GM19328 (cell line): ENCODE measurements around the gene CCDC92B.
"Not testable (repeated sequence)": the region's sequence is repeated elsewhere in the genome, so short reads cannot be mapped to it uniquely, and the experiment has no call there.

Source experiments
- ATAC-seq: cut with Tn5 transposase; IDR thresholded peaks from one replicate; pipeline ENCODE4 v1.9.1; 2021; ENCODE audit warnings: mild to moderate bottlenecking, moderate library complexity; ENCODE audit not compliant: unreplicated experiment

CCDC92B gene

GRCh38 chr17:2704890-2705248, 44.6 kb downstream of the CCDC92B start:
- ATAC-seq, result no peak

DNA sequence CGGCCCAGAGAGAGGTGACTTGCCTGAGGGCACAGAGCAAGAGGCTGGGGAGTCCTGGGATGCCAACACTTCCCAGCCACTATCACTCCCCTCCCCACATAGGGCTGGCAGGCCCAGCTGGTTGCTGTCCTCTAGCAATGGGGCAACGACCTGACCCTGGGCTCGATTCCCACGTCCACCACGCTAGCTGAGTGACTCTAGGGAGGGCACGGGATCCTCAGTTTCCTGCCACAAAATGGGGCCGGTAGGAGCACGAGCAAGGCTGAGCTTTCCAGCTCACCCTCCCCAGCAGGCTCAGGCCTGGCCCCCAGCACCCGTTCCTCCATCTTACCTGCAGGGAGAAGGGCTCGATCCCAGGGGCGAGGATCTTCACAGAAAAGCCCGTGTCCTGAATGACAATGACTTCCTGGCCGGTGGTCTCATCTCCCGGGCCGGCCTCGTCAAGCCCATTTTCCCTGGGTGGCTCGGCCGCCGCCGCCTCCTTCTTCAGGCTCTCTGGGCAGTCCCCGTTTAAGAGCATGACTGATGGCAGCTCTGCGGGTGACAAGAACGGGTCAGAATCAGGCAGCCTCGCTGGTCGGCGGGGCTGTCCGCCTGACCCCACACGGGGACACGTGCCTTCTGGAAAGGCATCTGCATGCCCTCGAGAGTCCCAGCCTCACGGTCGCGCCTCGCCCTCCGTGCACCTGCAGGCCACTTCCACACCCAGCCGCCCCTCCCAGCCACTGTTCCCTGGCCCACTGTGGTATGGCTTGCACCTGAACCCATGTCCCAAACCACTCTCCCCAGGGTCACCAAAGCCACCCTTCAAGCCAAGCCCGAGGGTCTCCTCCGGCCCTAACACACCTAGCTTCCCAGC, 45.2 kb downstream of the CCDC92B start:
- no peak for ATAC-seq

DNA sequence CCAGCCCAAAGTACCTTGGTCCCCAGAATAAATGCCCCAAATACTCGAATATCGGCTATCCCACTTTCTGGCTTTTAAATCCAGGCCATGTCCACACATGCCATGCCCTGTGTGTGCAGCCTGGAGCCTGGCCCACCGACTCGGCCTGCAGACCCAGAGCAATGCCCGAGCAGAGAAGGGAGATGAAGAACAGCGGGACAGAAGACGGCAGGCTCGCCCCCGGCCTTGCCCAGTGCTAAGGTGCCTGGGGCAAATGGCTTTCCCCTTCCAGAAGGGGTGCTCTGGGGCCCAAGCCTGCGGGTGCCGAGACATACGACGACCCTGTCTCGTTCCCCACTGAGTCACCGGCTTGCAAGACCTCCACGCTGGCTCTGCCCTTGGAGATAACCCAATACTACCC, 45.8 kb downstream of the CCDC92B start:
- ATAC-seq, result no peak

- ATAC-seq, result no peak
Observed at GRCh38 chr17:2703181-2703580, 46.3 kb downstream of the CCDC92B start.

DNA sequence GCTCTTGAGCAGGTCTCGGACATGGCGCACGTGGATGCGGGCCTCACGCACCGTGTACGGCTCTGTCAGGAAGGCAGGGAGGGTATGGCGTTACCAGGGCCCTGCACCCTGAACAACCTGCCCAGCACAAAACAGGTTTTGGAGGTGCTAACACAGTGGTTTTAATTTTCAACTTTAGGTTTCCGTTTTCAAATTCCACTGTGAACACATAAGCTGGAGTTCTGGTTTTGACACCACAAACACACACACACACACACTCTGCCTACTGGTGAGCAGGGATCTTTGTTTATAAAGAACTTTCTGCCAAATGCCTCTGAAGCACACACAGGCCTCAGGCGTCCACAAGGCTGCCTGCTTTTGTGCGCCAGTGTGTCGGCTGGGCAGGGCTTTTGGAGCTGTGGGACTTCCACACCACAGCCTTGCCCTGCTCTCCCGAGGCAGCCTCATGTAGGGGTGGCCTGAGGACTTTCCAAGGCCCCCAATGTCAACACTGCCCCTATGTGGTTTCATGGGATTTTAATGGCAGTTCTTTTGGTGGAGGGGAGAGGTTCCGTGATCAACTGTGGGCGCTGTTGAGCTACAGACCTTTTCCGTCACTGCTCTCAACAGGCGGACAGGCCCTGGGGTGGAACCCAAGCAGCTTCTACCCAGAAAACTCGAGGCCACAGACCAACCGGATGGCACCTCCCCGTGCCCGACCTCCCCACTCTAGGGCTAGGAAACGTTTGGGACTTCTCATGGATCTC, 47.3 kb downstream of the CCDC92B start:
- no peak for ATAC-seq

GRCh38 chr17:2701161-2701995, 48.1 kb downstream of the CCDC92B start:
- no peak for ATAC-seq

- ATAC-seq, result no peak
Observed at GRCh38 chr17:2700491-2701141, 48.8 kb downstream of the CCDC92B start.

GRCh38 chr17:2700030-2700490, 49.4 kb downstream of the CCDC92B start:
- no peak for ATAC-seq

GRCh38 chr17:2699216-2699805, 50.1 kb downstream of the CCDC92B start:
- ATAC-seq, result not testable (repeated sequence)

- no peak for ATAC-seq
Observed at GRCh38 chr17:2697611-2698162, 51.8 kb downstream of the CCDC92B start.

DNA sequence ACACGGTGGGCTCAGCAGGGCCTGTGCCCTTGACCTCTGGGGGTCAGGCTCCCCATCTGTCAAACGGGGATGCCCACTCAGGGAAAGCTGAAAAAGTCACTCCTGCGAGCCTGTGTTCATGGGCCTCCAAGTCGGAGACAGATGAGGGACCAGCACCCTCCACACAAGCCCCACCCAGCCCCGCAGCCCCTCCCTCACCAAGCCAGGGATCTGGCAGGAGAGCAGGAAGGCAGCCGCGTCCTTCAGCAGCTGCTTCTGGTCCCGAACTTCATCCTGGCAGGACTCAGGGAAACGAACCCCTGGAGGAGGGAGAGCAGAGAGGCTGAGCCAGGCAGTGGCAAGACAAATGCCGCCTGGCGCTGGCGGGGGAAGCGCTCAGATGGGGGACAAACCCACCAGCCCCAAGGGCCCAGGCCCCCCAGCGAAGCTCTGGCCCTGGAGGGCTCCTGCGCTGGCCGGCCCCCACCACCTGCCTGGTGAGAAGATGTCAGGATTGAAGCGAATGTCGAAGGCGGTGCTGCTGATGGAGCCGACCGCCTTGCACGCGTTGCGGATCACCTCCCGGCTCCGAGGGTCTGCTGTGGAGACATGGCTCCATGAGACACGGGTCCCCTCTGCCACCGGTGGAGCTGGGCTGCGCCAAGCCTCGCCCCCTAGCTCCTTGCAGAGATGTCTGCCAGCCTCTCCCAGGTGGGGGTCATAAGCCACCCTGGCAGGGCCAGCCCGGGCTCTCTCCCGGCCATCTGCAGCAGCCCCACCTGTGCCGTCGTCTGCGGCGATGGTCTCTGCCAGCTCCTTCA, 53.3 kb downstream of the CCDC92B start:
- ATAC-seq, result no peak

DNA sequence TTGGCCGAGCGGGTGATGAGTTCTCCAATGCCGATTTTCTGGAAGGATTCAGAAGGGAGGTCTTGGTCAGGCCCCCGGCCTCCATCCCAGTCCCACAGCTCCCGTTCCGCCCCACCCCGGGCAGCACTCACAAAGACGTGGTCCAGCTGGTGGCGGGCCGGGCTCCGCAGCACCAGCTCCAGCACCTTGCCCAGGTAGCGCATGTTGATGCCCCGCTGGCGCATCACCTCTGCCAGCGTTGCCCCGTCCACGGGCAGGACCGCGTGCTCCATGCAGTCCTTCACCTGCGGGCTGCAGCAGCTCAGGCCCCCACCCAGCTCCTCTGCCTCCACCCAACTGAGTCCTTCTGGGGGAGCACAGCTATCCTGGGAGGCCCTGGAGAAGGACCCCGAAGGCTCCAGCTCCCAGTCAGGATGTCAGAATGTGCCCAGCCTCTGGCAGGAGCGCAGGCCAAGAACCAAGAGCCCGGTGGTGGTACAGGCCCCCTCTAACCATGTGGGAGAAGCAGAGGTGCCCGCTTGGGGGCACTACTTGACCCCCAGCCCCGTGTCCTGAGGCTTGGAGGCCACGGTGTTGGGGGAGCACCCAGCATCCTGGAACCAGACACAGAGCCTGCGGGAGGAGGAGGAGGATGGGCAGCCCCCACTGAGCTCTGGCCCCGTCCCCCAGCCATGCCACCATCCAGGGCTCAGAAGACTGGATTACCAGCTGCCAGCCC, 54.0 kb downstream of the CCDC92B start:
- no peak for ATAC-seq

DNA sequence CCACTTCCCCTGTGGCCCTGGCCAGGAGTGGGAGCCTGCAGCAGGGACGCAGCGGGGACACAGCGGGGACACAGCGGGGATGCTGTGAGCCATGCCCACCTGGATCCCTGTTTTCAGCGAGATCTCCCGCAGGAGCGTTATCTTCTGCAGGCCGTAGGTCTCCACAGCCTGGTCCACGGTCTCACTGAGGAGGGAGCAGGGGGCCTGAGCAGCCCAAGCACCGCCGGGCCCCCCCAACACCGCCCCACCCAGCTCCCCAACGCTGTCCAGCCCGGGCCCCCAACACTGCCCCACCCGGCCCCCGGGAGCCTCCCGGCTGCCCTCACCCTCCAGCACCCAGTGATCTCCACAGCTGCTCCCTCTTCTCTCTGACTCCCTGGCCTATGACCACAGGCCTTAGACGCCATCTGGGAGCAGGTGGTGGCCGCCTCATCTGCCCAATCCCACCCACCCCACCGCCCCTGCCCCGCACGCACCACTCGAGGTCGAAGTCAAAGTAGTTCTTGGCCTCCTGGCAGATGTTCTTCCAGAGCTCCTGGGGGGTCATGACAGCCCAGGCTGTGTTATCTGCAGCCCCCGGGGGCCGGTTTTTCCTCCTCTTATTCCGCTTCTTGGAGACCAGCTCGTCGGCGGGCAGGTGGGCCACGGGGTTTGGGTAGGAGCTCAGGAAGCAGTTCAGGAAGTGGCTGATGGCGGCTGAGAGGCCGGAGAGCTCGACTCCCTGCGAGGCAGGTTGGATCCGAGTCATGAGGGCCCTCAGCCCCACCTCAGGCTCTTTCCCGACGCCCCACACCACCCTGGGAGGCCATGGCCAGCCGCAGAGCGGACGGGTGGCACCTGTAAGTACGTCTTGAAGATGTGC, 54.8 kb downstream of the CCDC92B start:
- no peak for ATAC-seq

GRCh38 chr17:2693561-2694380, 55.7 kb downstream of the CCDC92B start:
- no peak for ATAC-seq

GRCh38 chr17:2692781-2693135, 56.7 kb downstream of the CCDC92B start:
- ATAC-seq, result no peak

DNA sequence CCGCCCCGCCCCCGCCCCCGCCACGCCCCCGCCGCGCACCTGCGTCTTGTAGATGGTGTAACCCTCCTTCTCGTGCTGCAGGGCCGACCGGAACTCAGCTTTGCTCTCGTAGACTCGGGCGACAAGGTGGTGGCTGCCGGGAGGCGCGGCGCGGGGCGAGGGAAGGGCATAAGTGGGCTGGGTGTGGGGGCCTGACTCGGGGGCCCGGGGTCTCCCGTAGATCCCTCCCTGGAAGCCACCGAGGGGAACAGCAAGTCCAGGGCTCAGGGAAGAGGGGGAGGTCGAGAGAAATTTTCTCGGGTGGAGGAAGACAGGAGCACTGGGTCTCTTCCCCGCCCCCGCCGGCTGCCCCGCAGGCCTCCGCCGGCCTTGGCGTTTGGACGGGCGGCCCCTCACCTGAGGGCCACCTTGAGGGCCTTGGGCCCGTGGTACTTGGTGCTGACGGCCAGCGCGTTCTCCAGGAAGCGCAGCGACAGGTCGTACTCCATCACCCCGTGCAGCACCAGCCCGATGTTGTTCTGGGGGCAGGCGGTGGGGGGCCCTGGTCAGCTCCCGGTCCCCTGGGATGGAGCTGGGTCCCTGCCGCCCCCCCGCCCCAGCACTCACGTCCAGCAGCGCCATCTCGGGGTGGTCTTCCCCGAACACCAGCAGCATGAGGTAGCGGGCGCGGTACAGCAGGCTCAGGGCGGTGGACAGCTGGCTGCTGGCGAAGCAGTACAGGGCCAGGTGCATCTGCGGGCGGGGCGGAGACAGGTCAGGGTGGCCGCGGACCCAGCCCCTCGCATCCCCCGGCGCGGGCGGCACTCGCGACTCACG, 57.3 kb downstream of the CCDC92B start:
- ATAC-seq, result no peak
